Measurements from ENCODE around the gene PCNA. TPM values are rescaled to one million over a fixed set of nuclear protein-coding genes. Genes with fewer than 3 reads are reported as not detected.

Gene PCNA
- total RNA-seq, 1 donor, result 18.7 TPM

DNA sequence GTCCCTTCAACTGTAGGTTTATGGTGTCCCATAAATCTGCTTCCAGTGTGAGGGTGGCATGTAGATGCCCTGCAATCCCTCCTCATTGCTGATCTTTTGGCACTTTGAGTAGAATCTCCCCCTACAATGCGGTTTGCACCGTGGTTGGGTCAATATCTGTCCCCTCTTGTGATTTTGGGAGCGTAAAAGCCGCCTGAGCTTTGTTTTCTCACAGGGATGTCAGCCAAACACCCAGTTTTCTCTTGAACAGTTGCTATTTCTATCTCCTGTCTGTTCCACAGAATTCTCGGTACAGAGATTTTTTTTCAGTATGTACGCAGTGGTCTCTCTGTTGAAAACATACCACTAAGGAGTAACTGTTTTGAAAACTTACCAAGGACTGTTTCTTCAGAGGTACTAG lies 28.8 kb upstream of the PCNA start:
- Histone ChIP-seq H3K27me3 (ENCODE audit: insufficient read depth, low read length) (no peaks in the 10 kb centered on the region), H3K9me3 (ENCODE audit: low read depth, low read length) (no peaks in the 10 kb centered on the region), H3K4me1 (ENCODE audit: insufficient read depth, low read length) (peaks cover 75% of the 10 kb centered on the region)

GRCh38 chr20:5146871-5147592 lies 27.3 kb upstream of the PCNA start:
- H3K4me1 ChIP-seq (ENCODE audit: insufficient read depth, low read length), result peaks cover 82% of the 10 kb centered on the region
- no peak overlapping the region for H3K4me3 ChIP-seq (ENCODE audit: low read length)
- H3K27me3 ChIP-seq (ENCODE audit: insufficient read depth, low read length), result no peaks in the 10 kb centered on the region
- H3K9me3 ChIP-seq (ENCODE audit: low read depth, low read length), result no peaks in the 10 kb centered on the region

More for the DNA sequence above, 28.8 kb upstream of the PCNA start:
- no peak overlapping the region for H3K4me3 ChIP-seq (ENCODE audit: low read length)

DNA sequence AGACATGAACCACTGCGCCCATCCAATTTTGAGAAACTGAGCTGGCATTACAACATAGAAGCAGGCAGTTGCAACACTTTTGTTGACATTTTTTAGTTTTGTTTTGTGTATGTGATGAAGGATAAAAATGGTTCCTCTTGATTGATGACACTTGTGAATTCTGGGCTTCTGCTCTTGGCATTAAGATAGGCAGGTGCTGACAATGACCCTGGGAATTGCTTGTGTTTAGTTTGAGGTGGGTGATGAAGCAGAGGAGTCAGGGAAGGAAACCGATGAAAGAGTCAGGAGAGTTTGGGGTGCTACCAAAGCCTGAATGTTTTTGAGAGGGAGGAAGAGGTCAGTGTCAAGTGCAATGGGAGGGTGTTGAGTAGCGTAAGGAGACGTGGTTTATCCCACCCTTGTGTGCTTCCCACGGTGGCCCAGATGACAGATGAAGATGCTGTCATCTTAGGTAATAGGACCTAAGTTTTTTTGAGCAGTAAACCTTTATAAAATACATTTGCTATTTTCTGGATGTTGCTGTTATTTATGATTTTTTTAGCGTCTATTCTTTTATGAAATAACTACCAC lies 26.4 kb upstream of the PCNA start:
- peaks cover 86% of the 10 kb centered on the region for H3K4me1 ChIP-seq (ENCODE audit: insufficient read depth, low read length)
- H3K4me3 ChIP-seq (ENCODE audit: low read length), result no peak overlapping the region
- no peaks in the 10 kb centered on the region for H3K9me3 ChIP-seq (ENCODE audit: low read depth, low read length)
- no peaks in the 10 kb centered on the region for H3K27me3 ChIP-seq (ENCODE audit: insufficient read depth, low read length)

DNA sequence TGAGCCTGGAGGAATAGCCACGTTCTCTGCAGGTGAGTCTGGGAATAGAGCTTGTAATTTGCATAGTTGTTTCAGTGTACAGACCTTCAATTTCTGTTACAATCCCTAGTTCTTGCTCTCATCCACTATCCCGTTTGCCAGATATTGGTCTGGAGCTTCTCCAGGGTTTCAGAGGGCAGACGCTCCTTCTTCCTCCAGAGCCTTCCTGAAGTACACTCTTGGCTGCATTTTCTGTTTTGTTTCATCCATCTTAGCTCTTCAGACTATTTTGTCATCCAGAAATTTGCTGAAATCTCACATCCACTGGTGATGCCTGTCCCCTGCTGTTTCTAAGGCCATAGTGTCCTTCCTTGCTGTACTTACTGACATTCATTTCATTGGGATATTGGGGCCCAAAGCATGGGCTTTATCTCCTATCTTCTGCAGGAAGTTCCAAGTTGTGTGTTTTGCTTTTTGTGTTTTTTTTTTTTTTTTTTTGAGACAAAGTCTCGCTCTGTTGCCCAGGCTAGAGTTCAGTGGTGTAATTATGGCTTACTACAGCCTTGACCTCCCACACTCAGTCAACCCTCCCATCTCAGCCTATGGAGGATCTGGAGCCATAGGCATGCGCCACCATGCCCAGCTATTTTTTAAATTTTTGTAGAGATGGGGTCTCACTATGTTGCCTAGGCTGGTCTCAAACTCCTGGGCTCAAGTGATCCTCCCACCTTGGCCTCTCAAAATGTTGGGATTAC lies 25.8 kb upstream of the PCNA start:
- H3K4me3 ChIP-seq (ENCODE audit: low read length), result no peak overlapping the region
- no peaks in the 10 kb centered on the region for H3K9me3 ChIP-seq (ENCODE audit: low read depth, low read length)
- H3K27me3 ChIP-seq (ENCODE audit: insufficient read depth, low read length), result no peaks in the 10 kb centered on the region
- peaks cover 86% of the 10 kb centered on the region for H3K4me1 ChIP-seq (ENCODE audit: insufficient read depth, low read length)

- Histone ChIP-seq H3K27me3 (ENCODE audit: insufficient read depth, low read length) (no peaks in the 10 kb centered on the region), H3K4me3 (ENCODE audit: low read length) (no peak overlapping the region), H3K4me1 (ENCODE audit: insufficient read depth, low read length) (peaks cover 79% of the 10 kb centered on the region), H3K9me3 (ENCODE audit: low read depth, low read length) (no peaks in the 10 kb centered on the region)
These were observed 24.1 kb upstream of the PCNA start for GRCh38 chr20:5143851-5144250.

DNA sequence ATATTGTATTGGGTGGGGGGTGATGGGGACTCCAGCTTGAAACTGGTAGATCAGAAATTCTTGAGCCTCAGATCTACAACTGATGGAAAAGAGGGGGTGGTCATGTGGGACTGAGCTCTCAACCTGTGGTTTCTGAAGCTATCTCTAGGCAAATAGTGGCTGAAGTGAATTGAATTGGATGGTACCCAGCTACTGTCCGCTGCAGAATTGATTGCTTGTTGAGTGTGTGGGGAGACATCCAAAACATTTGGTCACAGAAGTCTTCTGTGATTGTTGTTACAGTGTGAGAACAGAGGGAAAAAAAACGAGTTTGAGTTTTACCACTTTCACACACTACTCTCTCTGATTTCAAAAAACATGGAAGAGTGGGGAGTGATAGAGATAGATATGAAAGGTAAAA lies 21.9 kb upstream of the PCNA start:
- H3K4me3 ChIP-seq (ENCODE audit: low read length), result no peak overlapping the region
- H3K27me3 ChIP-seq (ENCODE audit: insufficient read depth, low read length), result no peaks in the 10 kb centered on the region
- peaks cover 57% of the 10 kb centered on the region for H3K4me1 ChIP-seq (ENCODE audit: insufficient read depth, low read length)
- no peaks in the 10 kb centered on the region for H3K9me3 ChIP-seq (ENCODE audit: low read depth, low read length)

DNA sequence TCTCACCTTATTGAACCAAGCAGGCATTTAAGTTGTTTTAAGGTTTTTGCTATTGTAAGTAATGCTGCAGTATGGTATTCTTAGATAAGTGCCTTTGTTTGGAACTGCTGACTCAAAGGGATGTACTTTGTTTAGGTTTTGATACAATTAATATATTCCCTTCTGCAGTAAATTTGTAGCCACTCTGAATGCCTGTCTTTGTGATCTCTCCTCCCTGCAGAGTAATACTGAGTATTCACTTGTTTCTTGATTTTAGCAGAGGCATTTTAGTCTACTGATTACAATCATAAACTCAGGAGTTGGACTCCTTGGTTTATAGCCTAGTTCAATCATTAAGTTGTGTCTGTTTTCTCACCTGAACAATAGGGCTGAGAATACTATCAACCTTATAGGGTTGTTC lies 20.4 kb upstream of the PCNA start:
- Histone ChIP-seq H3K4me1 (ENCODE audit: insufficient read depth, low read length) (peaks cover 46% of the 10 kb centered on the region), H3K27me3 (ENCODE audit: insufficient read depth, low read length) (no peaks in the 10 kb centered on the region), H3K9me3 (ENCODE audit: low read depth, low read length) (no peaks in the 10 kb centered on the region), H3K4me3 (ENCODE audit: low read length) (no peak overlapping the region)

DNA sequence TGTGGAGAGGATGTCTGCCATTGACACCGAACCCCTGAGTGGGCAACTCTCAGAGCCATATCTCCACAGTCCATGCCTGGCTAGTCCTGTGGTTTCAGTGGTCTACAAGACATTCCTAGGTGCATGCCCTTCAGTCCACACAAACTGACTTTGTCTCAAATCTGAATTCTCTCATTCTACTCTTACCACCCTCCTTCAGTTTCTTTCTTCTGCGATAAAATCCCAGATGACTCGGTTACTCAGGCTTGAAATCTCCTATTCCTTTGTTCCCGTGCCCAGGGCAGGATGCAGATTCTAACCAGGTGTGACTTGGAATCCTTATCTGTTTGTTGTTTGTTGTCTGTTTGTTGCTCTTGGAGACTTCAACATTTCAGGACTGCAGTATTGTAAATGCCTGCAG lies 16.3 kb upstream of the PCNA start:
- H3K9me3 ChIP-seq (ENCODE audit: low read depth, low read length), result no peaks in the 10 kb centered on the region
- H3K27me3 ChIP-seq (ENCODE audit: insufficient read depth, low read length), result no peaks in the 10 kb centered on the region
- H3K4me1 ChIP-seq (ENCODE audit: insufficient read depth, low read length), result peaks cover 7% of the 10 kb centered on the region
- no peak overlapping the region for H3K4me3 ChIP-seq (ENCODE audit: low read length)

DNA sequence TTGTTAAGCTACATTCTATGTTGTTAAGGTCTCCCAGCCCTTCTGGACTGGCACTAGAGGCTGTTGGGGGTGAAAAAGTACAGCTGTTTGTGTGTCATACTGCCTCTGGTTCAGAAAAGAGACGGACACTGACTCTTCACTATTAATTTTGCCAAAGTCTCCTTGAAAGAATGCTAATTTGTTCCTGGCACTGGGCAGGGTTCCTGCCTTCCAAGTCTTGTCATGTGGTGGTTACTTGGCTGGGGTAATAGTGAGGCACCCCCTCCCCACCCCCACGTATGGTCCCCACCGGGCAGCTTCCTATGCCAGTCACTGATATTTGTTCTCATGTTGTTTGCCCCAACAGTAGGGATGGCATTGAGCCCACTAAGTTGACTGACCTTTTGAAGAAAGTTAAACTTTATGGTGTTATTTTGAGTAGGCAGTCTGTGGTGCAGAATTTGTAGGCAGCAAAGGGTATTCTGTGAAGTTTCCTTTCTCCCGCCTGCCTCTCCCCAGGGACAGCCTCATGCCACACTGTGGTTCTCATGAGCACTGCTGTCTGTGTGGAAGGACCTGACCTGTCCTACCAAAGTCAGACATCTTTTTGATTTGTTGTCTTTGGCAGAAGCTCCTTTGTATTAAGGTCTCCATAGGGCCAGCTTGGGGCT lies 15.7 kb upstream of the PCNA start:
- Histone ChIP-seq H3K4me1 (ENCODE audit: insufficient read depth, low read length) (peaks cover 4% of the 10 kb centered on the region), H3K9me3 (ENCODE audit: low read depth, low read length) (no peaks in the 10 kb centered on the region), H3K4me3 (ENCODE audit: low read length) (no peak overlapping the region), H3K27me3 (ENCODE audit: insufficient read depth, low read length) (no peaks in the 10 kb centered on the region)

DNA sequence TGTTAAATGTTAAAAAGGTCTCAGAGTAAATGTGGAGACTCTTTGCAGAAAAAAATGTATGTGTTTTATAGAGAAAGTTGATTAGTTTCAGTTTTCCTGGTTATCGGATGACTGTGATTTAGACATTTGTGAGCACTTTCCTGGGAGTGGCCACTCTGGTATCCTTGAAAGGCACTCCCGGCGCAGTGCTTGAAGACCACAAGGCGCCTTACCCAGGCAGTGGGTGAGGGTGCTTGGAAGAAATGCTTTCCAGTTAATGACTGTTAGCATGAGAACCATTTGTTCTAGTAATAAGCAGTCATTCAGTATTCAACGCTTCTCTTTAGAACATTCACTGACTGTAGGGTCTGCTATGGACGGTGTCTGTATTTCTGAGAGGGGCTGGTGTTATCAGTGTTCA lies 14.2 kb upstream of the PCNA start:
- no peaks in the 10 kb centered on the region for H3K27me3 ChIP-seq (ENCODE audit: insufficient read depth, low read length)
- H3K4me1 ChIP-seq (ENCODE audit: insufficient read depth, low read length), result peaks cover 4% of the 10 kb centered on the region
- H3K4me3 ChIP-seq (ENCODE audit: low read length), result no peak overlapping the region
- no peaks in the 10 kb centered on the region for H3K9me3 ChIP-seq (ENCODE audit: low read depth, low read length)

DNA sequence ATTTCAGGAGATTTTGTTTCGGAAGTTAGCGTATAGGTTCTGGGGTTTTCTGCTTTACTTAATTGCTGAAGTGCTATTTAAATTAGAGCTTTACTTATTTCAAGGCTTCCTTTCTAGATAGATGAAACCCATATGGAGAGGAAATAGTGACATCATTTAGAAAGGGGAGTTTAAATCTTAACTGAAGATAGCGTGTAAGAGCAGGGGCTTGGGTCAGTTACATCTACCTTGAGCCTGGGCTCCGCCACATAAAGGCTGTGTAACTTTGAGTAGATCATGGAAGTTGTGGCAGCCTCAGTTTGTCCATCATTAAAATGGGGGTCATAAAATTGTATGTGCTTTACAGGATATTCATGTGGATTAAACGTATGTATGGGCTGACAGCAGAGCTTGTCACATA lies 11.7 kb upstream of the PCNA start:
- Histone ChIP-seq H3K4me1 (ENCODE audit: insufficient read depth, low read length) (peaks cover 18% of the 10 kb centered on the region), H3K4me3 (ENCODE audit: low read length) (no peak overlapping the region), H3K27me3 (ENCODE audit: insufficient read depth, low read length) (no peaks in the 10 kb centered on the region), H3K9me3 (ENCODE audit: low read depth, low read length) (no peaks in the 10 kb centered on the region)

- H3K27me3 ChIP-seq (ENCODE audit: insufficient read depth, low read length), result no peaks in the 10 kb centered on the region
- H3K4me1 ChIP-seq (ENCODE audit: insufficient read depth, low read length), result peaks cover 22% of the 10 kb centered on the region
- no peaks in the 10 kb centered on the region for H3K9me3 ChIP-seq (ENCODE audit: low read depth, low read length)
- H3K4me3 ChIP-seq (ENCODE audit: low read length), result no peak overlapping the region
These were observed 9.1 kb upstream of the PCNA start for GRCh38 chr20:5128886-5129285.

DNA sequence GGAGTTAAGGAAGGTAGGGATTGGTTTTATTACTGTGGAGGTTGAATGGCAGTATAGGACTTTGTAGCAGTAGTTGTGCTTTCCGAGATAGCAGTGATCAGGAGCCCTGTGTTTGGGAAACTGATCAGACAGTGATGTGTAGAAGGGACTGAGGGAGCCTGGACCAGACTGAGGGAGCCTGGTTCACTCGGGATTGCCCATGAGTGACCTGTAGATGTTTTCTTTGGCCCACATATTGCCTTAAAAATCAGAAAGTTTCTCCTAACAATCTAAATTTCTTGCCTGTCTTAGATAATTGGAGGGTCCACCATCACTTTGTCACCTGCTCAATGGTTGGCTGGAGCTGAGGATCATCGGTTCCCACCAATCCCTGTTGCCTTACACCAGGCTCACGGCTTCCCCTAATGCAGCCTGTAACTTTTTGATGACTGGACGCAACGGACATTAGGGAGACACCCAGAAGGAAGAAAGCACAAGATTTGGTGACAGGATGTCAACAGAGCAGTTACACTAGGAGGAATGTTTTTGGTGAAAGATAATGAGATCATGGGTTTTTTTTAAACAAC lies 8.2 kb upstream of the PCNA start:
- H3K4me3 ChIP-seq (ENCODE audit: low read length), result peak overlapping the region; percentile 81
- peaks cover 22% of the 10 kb centered on the region for H3K4me1 ChIP-seq (ENCODE audit: insufficient read depth, low read length)
- H3K27me3 ChIP-seq (ENCODE audit: insufficient read depth, low read length), result no peaks in the 10 kb centered on the region
- H3K9me3 ChIP-seq (ENCODE audit: low read depth, low read length), result no peaks in the 10 kb centered on the region

GRCh38 chr20:5127204-5127858 lies 7.6 kb upstream of the PCNA start:
- Histone ChIP-seq H3K27me3 (ENCODE audit: insufficient read depth, low read length) (no peaks in the 10 kb centered on the region), H3K9me3 (ENCODE audit: low read depth, low read length) (no peaks in the 10 kb centered on the region), H3K4me1 (ENCODE audit: insufficient read depth, low read length) (peaks cover 22% of the 10 kb centered on the region), H3K4me3 (ENCODE audit: low read length) (peak overlapping the region; percentile 81)
